Activated T-helper 9 cell treated with anti-CD3 and anti-CD28 coated beads, Interleukin-2, amount 50 U/mL, for 16 hours (primary cell): ENCODE results near the gene PER1.
"Not testable (repeated sequence)": the region's sequence is repeated elsewhere in the genome, so short reads cannot be mapped to it uniquely, and the experiment has no call there.

Experiments
- DNase-seq: peaks from one replicate; pipeline ENCODE4 v3.0.0-alpha.2; 2020; ENCODE audit warnings: low read depth

PER1 gene

GRCh38 chr17:8119581-8120519 is 32.4 kb downstream of the PER1 start:
- DNase-seq: peak; percentile 71

DNA sequence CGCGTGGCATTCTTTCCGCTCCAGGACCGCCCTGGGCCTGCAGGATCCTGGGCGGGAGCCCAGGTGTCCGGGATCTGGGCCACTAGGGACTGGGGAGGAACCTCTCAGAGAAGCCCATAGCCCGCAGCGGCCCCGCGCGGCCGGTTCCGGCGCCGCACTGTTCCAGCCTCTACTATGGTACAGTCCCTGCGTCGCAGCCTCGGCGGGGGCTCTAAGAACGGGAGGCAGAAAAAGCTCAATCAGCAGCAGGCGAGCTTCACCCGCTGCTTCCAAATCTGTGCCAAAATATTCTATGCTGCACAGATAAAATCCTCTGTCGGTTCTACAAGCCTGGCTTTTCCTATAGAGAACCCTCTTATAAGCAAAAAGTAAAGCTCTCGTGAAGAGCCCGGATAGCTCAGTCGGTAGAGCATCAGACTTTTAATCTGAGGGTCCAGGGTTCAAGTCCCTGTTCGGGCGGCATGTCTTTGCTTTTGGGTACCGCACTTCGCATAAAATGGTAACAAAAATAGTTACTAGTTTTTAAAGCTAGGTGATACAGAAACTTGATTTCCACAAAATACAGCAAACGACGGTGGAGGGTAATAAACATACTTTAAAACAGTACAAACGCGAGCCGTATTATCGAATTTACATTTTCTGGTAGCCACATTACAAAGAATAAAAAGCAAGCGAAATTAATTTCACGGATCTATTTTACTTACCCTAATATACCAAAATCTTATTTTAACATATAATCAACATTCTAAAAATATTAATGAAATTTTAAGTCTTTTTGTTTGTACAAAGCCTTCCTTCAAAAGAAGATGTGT is 33.2 kb downstream of the PER1 start:
- DNase-seq: peak; percentile 77

DNA sequence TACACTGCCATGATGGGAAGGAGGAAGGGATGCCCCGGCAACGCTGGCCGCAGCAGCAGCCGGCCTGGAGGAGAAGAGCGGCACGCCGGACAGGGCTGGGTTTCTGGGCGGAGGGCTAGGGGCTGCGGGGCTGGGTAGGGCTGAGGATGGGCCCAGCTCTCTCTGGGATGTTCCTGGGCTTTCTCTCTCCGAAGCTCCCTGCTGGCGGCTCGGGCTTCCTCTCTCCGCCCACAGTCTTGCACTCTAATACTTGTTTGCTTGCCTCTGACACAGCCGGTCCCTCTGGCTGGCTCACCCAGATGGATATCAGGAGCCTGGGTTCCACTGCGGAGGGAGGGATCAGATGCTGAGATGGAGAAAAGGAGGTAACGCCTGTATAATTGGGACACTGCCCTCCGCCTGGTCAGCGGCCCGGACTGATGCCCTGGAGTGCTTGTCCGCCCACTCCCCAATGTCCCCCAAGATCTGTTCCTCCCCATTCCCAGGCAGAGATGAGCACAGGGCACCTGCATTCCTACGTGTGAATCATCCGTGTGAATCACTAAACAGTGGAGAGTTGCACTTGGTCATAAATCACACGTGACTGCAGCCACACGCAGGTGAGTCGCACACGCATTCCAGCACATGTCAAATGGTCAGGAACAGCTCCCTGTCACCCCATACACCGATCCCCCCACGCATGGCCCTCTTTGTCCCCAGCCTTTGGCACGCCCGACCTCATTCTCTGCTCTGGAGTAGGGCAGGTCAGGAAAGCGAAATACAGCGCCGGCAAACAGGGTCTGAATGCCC is 34.0 kb downstream of the PER1 start, which contains the start of gene ALOXE3:
TSS of gene ALOXE3 (minus strand) at position 535 of the 789 bp plus-strand sequence. CDS start at position 11, 524 bp downstream.
- no peak for DNase-seq

GRCh38 chr17:8117367-8117979 is 34.7 kb downstream of the PER1 start:
- no peak for DNase-seq

GRCh38 chr17:8116776-8117175 is 35.4 kb downstream of the PER1 start:
- no peak for DNase-seq

GRCh38 chr17:8110907-8111306 is 41.3 kb downstream of the PER1 start:
- no peak for DNase-seq

GRCh38 chr17:8110456-8110804 is 41.8 kb downstream of the PER1 start:
- no peak for DNase-seq

GRCh38 chr17:8109661-8110455 is 42.3 kb downstream of the PER1 start:
- peak; percentile 73 for DNase-seq

DNA sequence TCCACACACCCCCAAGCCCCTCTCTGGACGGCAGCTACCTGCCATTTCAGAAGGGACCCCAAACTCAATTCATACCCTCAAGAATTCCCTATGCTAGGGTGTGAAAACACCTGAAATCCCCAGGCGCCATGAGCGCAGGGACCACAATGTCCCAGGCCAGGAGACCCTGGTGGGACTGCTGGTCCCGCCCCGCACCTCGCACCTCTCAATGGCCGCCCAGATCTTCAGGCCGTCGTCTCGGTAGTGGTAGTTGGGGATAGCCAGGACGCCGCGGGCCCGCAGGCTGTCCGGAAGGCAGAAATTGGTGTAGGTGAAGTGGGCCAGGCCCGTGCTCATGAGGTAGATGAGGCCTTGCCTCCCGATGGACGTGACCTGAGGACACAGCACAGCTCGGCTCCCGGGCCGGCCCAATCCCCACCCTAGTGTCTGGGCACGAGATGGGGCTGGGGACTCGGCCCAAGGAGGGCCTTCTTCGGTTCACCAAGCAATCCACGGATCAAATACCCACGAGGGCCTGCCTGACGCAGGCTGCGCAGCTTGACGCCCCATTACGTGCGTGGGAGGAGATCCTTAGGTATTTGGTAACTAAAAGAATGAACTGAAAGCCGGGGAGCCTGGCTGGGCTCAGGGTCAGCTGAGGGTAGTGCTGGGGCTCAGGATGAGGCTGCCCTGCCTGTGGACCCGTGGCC is 43.1 kb downstream of the PER1 start:
- no peak for DNase-seq

DNA sequence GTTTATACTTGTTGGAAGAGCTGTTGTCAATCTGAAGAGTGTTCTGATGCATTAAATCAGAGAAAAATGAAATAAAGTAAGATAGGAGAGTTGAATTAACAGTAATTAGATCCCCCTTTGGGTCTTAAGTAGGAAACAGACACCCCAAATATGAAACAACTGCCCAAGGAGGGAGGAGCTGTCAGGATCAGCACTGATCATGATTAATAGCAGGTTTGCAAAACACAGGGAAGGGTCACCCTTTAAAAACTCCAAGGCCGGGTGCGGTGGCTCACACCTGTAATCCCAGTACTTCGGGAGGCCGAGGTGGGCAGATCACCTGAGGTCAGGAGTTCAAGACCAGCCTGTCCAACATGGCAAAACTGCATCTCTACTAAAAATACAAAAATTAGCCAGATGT is 45.2 kb downstream of the PER1 start:
- DNase-seq: not testable (repeated sequence)

DNA sequence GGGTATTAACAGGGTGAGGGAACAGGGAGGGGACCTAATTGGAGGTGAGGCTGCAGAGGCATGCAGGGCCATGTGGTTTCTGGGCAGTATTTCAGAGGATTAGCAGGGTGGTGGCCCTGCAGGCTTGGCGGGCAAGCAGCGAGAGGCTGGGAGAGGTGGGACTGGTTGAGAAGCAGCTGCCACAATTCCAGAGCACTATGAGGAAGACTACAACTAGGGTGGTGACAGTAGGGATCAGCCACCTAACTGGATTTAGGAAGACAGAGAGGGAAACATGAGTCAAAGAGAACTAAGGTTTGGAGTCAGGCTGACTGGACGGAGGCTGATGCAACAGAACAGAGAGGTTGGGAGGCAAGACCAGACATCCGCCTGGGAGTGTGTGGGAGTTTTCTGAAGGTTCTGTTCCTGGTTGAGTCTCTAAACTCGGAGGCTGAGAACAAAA is 46.2 kb downstream of the PER1 start:
- DNase-seq: no peak

GRCh38 chr17:8104911-8105310 is 47.3 kb downstream of the PER1 start:
- no peak for DNase-seq

DNA sequence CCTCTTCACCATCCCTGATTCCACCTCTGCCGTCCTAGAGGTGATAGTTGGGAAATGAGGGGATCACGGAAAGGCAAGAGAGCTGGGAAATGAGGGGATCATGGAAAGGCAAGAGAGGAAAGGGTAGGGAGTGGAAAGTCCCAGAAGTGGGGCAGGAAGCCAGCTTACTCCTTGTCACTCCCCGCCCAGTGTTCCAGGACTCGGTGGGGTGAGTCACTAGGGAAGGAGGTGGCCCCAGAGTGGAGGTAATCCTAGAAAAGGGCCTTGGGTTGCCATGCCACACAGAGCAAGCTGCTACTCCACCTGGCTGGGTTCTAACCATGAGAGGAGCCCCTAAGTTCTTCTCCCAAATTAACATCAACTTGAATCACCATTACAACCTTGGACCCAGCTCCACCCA is 48.7 kb downstream of the PER1 start:
- no peak for DNase-seq

DNA sequence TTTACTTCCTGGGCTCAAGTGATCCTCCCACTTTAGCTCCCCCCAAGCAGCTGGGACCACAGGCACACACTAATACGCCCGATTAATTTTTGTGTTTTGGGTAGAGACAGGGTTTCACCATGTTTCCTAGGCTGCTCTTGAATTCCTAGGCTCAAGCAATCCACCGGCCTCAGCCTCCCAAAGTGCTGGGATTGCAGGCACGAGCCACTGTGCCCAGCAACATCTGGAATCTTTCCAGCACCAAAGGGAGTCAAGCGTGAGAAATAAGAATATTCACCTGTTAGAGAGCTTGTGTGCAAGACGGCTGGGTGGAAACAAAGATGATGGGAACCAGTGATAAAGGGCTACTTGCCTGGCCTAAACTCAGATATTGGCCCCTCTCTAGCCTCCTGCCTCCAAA is 50.5 kb downstream of the PER1 start:
- DNase-seq: no peak

GRCh38 chr17:8100763-8101162 is 51.4 kb downstream of the PER1 start:
- DNase-seq: no peak

DNA sequence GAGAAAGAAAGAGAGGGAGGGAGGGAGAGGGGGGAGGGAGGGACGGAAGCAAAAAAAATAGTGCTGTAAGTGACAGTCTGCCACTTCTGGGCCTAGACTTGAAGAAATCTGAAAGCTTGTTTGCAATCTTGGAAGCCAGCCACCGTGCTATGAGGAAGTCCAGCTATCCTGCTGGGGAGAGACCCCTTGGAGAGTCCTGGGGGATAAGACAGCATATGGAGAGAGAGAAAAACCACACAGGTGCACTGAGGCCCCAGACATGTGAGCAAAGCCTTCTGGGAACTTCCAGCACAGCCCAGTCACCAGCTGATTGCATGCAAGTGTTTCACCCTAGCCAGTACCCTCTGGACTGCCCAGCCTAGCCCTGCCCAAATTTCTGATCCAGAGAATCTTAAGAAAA is 52.1 kb downstream of the PER1 start:
- DNase-seq: no peak

GRCh38 chr17:8096541-8096940 is 55.7 kb downstream of the PER1 start:
- DNase-seq: no peak

DNA sequence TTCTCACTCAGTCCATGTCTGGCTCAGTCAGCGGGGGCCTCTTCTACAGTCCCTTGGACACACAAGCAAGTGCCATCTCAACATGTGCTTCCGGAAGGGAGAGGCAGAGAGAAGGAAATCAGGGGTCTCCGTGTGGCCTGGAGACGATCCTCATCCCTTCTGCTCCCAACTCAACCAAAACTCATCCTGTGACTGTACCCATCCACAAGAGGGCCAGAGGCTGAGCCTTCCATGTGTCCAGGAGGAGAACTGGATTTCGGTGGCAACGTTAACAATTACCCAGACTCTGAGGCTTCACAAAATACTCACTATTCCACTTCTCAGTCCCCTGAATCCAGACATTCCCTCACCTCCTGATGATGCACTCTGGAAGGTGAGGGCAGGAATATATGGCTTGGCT is 56.8 kb downstream of the PER1 start:
- DNase-seq: no peak

- no peak for DNase-seq
These were observed 61.0 kb downstream of the PER1 start for GRCh38 chr17:8091033-8091687.
